ENCODE data around the gene LRRC4B. TPM values are rescaled to one million over a fixed set of nuclear protein-coding genes. Genes with fewer than 3 reads are reported as not detected.

The LRRC4B gene
- total and polyA plus RNA-seq, 2 of the 4 experiments (the other 2 are of a cell fraction) = 0.03 TPM; not detected in 1

- in situ Hi-C loops (cut with MboI; ENCODE audit: low sequenced_read_pairs) = no loop called here
- H3K4me3 ChIP-seq (ENCODE audit: insufficient read depth, low read depth, low read length) = no peak overlapping the region
- no peak overlapping the region for H4K8ac ChIP-seq (ENCODE audit: low read depth in 2 of 2, low read length in 2 of 2)
- H4K5ac ChIP-seq (ENCODE audit: low read depth, low read length) = no peak overlapping the region
- intact Hi-C loops (cut with micrococcal nuclease) = no loop called here
- no peak overlapping the region for H2AK9ac ChIP-seq (replicated peaks; ENCODE audit: low read depth, low read length, poor library complexity)
- DNase-seq = no peak
- H3K4ac ChIP-seq (ENCODE audit: low read depth, low read length) = no peak overlapping the region
- no peaks in the 10 kb centered on the region for H3K36me3 ChIP-seq (ENCODE audit: control insufficient read depth, insufficient read depth, low read length)
- no peak overlapping the region for H3K27ac ChIP-seq (ENCODE audit: insufficient read depth, low read length)
- H3K4me1 ChIP-seq (ENCODE audit: control insufficient read depth, insufficient read depth, low read length) = no peaks in the 10 kb centered on the region
- no peak overlapping the region for H2BK15ac ChIP-seq (ENCODE audit: low read depth, low read length)
- no peaks in the 10 kb centered on the region for H3K9me3 ChIP-seq (ENCODE audit: control insufficient read depth, insufficient read depth, low read length)
- no peak overlapping the region for H2AFZ ChIP-seq (replicated peaks; ENCODE audit: low read length, poor library complexity)
- H2AK5ac ChIP-seq (ENCODE audit: low read depth, low read length) = no peak overlapping the region
- H3K18ac ChIP-seq (ENCODE audit: low read depth, low read length) = no peak overlapping the region
- BruUV-seq (replicated peaks) = no TSS peak
- CTCF ChIA-PET = no interaction called here
- H2BK120ac ChIP-seq (ENCODE audit: low read depth, low read length) = no peak overlapping the region
- no peak overlapping the region for H3K56ac ChIP-seq (ENCODE audit: extremely low read depth, insufficient read depth, low read length)
- no peak overlapping the region for H2BK5ac ChIP-seq (ENCODE audit: low read depth, low read length, poor library complexity, severe bottlenecking)
- H3K9ac ChIP-seq (ENCODE audit: low read depth, low read length) = no peak overlapping the region
- H4K91ac ChIP-seq (ENCODE audit: insufficient read depth, low read depth, low read length) = no peak overlapping the region
- no peak overlapping the region for H3K4me2 ChIP-seq (ENCODE audit: low read depth, low read length)
- WGBS, 2 experiments (ENCODE audit: extremely low coverage in 2 of 2, insufficient read length in 1 of 2) = no CpG with 5 or more reads among the region's 9 CpGs
- H2BK20ac ChIP-seq (ENCODE audit: low read depth, low read length) = no peak overlapping the region
- TF ChIP-seq MAFK (IDR thresholded peaks at IDR 0.05; ENCODE audit: low read depth, low read length) (no peak), ELK1 (IDR thresholded peaks at IDR 0.05; ENCODE audit: borderline replicate concordance, low read depth, low read length) (no peak), SMC3 (IDR thresholded peaks at IDR 0.05; ENCODE audit: low read depth, low read length) (no peak), RFX5 (IDR thresholded peaks at IDR 0.05; ENCODE audit: low read depth, low read length) (no peak), POLR2A (IDR thresholded peaks at IDR 0.05; ENCODE audit: low read depth, low read length) (no peak), RCOR1 (IDR thresholded peaks at IDR 0.05; ENCODE audit: insufficient replicate concordance, low read length) (no peak), CEBPB (IDR thresholded peaks at IDR 0.05; ENCODE audit: low read depth, low read length) (no peak), NFE2L2 (IDR thresholded peaks at IDR 0.05; ENCODE audit: low read depth, low read length) (no peak), FOS (IDR thresholded peaks at IDR 0.05; ENCODE audit: low read depth, low read length) (no peak)
- no peaks in the 10 kb centered on the region for H4K20me1 ChIP-seq (ENCODE audit: insufficient read depth, low read length)
- no peaks in the 10 kb centered on the region for H3K79me1 ChIP-seq (ENCODE audit: low read depth in 1 of 2, low read length in 2 of 2)
- H3K14ac ChIP-seq (replicated peaks; ENCODE audit: low read depth, low read length) = no peak overlapping the region
- no peaks in the 10 kb centered on the region for H3K9me1 ChIP-seq (ENCODE audit: insufficient read depth, low read length)
- H3K23ac ChIP-seq (ENCODE audit: low read depth, low read length) = no peak overlapping the region
- POLR2A ChIA-PET (ENCODE audit: unreplicated experiment) = no interaction called here
- no peaks in the 10 kb centered on the region; the same call in 1 of the 2 replicates for H3K27me3 ChIP-seq (ENCODE audit: control insufficient read depth, insufficient read depth, low read length)
- dilution Hi-C loops (cut with HindIII; ENCODE audit: low sequenced_read_pairs, unreplicated experiment) = no loop called here
- ATAC-seq (ENCODE audit: low read depth) = no peak
These were observed 31.2 kb upstream of the LRRC4B start for GRCh38 chr19:50599427-50599826.

Data from IMR-90 (cell line).